GM19351 (cell line): Measurements from ENCODE around the gene LHX4.
A peak's percentile ranks its signal among the peaks of the same experiment; 100 is the strongest.

ENCODE experiments used
- ATAC-seq: cut with Tn5 transposase; IDR thresholded peaks from one replicate; pipeline ENCODE4 v1.9.1; 2021; ENCODE audit warnings: mild to moderate bottlenecking, moderate library complexity; ENCODE audit not compliant: unreplicated experiment

The LHX4 gene

DNA sequence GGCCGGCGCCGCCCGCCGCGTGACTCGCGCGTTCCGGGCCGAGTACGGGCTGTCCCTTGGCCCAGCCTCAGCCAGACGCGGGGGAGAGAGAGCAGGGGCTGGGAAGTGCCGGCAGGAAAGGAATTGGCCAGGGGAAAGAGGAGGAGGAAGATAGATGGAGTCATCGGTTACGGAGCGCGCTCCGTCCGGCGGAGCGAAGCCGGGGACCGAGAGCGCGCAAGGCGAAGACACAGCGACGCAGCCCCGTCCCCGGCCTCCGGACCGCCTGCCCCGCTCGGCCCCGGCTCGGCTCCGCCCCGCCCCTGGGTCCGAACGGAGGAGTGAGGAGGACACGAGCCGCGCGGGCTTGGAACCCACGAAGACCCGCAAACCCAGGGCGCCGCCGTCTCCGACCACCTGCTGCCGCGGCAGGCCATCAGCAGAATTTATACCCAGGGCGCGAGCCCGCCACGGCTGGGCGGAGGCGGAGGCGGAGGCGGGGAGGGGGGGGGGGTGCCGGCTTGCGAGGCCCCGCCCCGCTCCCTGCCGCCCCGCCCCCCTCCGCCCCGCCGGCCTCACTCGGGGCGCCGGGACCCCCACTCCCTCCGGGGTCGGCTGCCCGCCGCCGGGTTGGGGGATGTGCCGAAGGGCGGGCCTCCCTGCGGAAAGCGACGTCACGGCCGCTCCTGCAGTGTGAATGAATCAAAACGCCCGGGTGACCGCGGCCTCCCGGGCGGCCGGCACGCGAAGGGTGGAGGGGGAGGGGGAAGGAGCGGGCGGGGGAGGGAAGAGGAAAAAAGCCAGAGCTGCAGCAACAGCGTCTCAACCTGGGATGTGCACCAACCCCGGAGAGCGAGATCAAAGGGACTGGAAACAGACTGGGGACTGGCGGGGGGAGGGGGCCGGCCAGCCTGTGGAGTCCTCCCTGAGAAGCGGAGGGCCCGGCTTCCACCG is at the start of gene LHX4:
TSS of gene LHX4 (plus strand) at position 782 of the 933 bp plus-strand sequence. CDS start 266 bp downstream, outside the sequence.
- ATAC-seq, result peak; percentile 45

DNA sequence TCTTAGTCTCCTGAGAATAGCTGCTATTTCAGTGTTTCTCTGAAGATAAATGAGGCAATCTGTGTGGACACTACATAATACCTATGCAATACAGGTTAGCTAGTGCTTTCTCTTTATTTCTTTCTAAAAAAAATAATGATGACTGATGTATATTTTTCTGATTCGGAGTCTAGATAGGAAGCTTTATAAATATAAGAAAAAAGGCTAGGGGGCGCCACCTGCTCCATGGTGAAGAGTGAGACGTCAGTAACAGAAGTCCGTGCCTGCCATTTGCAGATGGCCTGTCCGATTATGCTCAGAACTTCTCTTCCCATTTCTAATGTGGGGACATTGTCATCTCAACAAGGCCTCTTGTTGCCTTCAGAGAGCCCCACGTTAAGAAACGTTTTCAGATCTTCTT is 49.0 kb upstream of the LHX4 start:
- ATAC-seq, result no peak

DNA sequence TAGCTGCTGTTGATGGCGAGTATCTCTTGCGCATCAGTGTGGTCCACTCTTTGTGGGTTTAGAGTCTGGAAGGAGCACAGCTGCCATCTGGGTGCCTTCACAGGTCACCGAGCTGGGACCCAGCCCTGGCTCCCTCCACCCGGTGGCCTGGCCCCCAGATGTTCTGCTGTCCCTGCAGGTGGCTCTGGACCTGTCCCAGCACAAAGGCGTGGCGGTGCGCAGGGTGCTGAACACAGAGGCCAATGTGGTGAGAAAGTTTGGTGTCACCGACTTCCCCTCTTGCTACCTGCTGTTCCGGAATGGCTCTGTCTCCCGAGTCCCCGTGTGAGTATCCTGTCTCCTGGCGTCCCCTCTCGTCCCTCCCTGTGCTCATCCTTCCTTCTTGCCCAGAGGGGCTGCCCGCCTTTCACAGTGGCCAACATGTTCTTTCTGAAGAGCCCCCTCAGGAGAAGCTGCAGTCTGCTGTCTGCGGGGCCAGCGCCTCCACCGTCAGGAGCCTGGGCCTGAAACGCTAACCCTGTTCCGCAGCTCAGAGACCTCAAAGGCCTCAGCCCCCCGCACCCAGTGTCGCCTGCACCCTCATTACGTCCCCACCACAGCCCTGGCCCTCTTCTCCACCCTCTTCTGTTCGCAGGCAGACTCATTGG is 47.9 kb upstream of the LHX4 start:
- ATAC-seq, result no peak

DNA sequence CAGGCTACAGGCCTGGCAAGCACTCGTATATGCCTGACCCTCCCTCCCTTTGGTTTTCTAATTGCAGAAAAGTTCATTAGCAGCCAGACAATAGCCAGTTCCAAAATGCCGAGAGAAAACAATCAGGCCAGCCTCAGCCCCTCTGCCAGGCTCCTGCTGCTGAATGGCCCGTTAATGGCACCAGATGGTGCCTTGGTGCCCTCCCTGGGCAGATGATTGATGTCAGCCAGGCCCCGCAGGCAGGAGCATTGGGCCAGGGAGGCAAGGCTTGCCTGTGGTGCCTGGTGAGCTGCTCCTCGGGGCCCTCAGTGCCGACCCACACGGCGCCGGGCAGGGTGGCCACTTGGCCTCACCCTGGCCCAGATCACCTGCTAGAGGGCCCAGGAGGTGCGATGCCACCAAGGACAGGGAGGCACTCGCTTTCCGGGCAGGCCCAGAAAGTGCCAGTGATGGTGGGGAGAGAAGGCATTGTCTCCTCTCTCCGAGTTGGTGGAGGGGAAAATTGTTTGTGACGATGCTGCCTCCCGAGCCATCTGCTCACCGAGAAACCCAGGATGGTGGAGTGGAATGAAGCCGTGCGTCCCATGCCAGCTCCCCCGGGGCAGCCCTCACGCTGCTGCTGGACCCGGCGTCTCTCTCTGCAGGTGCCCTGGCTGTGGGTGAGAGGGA is 47.3 kb upstream of the LHX4 start:
- ATAC-seq, result no peak

DNA sequence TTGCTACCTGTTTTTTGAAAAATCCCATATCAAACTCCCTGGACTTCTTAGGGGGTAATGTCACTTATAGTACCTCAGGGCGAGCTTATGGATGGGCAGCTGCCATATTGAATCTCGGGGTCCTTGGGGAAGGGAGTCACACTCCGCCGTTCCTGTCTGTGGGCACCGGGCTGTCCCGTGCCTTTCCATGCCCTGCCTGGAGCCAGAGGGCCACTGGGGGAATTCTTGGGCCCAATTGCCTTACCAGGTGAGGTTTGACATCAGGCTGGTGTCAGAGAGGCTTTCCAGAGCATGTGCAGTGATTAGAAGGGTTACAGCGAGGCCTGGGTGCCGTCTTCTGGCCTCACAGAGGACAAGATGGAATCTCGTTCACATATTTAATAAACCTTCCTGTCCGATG is 46.6 kb upstream of the LHX4 start:
- ATAC-seq, result no peak

DNA sequence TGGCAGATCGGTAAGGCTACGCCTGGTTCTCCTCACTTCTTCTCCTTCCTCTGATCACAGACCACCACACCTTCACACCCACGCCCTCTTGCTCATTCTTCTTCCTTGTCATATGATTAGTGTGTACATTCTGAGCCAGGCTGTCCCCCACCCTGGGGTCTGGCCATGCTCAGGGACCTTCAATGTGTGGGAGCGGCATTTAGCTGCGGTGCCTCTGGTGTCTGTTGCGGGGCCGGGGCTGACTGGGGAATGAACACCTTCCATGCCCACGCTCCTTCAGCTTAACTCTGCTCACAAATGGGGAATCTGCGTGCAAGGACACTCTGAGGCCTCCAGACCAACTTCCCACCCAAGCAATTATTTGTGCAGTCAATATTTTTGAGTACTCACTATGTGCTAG is 46.0 kb upstream of the LHX4 start:
- ATAC-seq, result no peak

DNA sequence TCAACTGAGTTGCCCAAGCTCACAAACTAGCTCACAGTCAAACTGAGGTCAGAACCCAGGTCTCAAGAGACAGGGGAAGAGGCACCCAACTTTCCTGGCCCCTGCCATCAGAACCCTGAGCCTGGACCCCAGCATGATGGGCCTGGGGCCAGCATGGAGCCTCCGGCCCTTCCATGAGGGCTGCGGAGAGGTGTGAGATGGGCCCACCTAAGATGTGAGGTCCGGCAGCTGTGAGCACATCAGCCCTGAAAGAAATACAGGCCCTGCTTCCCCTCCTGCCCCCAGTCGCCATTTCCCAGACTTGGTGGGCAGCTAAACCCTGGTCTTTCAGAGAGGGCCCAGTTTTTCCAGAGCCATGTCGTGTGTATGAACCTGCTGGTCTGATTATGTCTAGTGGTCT is 44.8 kb upstream of the LHX4 start:
- no peak for ATAC-seq

DNA sequence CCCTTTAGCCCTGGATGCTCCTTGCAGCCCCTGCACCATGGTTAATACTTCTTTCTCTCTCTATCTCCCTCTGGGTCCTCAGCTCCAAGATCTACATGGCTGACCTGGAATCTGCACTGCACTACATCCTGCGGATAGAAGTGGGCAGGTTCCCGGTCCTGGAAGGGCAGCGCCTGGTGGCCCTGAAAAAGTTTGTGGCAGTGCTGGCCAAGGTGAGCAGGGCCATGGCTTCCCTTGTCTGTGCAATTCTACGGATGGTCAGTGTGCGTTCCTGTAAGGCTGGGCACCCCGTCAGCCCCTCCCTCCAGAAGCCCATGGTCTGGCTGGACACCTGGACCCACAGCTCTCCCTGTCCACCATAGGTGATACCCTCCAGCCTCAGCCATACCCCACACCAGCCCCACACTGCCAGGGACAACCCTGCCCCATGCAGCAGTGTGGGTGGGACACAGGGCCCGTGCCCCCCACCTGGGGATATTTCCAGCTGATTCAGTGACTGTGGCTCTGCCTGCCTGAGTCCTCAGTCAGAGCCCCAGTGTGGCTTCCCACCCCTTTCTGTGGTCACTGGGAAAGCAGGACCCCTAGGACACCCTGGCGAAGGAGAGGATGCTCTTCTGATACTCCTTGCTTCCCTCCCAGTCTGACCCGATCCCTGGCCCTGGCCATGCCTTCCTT is 44.0 kb upstream of the LHX4 start:
- ATAC-seq, result no peak

DNA sequence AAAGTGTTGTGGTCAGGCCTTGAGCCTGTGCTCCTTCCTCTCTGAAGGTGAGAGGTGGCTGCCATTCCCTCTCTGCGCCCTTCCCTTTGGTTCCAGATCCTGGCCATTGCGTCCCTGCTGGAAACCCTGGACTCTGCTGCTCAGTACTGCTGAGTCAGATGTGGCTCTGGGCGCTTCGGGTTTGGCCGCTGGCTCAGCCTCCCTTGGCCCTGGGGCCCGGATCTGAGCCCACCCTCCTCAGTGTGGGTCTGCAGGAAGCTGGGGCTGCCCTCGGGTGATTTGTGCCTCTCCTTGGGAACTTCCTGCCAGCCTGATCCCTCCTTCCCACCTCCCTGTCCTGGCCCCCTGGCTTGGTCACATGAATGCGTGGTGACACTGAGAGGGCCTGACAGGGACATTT is 43.2 kb upstream of the LHX4 start:
- ATAC-seq, result no peak

DNA sequence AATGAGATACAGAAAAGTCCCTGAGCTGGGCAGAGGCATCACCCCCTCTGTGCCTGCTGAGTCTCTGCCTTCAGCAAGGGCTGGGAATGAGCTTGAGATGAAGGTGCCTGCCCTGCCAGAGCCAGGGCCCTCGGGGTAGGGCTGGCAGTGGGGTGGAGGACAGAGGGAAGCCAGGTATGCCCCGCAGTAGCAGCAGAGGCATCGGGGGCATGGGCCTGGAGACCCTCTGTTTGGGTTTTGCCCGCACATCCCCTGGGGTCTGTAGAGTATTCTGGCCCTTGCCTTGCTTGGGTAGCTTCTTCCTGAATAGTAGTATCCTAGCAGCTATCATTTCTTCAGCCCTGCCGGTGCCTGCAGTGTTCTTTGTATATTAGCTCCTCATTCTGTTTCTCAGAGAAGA is 42.4 kb upstream of the LHX4 start:
- ATAC-seq, result no peak

DNA sequence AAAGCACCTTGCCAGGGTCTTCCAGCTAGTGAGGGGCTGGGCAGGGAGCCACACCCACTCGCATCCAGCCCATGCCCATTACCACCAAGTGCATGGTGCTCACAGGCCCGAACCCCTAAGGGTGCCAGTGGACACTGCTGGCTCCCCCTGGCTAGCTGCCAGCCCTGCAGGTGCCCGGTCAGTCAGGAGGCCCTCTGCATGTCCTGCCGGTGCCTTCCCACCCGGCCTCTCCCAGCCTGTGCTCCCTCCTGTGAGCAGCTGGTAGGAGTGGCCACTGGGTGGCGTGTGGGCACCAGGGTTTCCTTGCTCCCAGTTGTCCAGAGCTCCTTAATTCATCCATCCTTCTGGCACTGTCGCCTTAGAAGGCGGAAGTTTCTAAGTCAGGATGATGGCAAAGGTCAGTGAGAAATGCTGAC is 42.0 kb upstream of the LHX4 start:
- no peak for ATAC-seq

DNA sequence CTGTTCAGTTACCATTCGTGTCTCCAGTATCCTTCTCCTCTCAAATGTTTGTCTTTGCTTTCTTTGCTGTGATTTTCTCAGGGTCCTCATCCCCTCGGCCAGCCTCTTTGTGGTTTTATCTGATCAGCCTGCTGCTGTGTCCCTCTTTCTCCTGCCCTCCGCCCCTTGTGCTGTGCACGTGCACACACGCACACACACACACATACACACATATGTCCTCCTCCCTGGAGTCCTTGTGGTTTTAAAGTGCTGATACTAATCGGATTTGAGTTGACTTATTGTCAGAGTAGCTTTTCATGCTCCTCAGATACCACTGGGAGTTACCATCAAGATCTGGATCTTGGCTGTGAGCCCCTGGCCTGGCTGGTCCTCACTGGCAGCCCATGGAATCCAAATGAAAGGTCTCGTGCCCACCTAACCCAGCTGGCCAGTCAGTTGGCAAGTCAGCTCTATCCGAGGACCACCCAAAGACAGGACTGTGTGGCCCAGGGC is 41.3 kb upstream of the LHX4 start:
- ATAC-seq, result no peak

DNA sequence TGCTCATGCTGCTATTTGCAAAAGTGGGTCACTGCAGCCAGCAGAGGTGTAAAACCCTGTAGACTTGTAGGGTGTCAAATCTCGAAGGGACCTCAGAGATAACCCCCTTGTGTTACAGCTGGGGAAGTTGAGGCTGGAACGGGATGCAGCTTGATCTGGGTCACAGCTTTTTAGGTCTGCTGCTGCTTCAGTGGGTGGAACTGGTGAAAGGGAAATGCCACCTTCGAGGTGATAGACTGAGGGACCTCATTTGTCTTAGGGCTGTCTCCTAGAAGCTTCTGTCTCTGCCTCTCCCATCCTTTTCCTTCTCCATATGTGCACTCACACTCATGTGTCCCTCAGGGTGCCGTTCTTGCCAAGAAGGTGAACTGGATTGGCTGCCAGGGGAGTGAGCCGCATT is 40.0 kb upstream of the LHX4 start:
- ATAC-seq, result no peak

DNA sequence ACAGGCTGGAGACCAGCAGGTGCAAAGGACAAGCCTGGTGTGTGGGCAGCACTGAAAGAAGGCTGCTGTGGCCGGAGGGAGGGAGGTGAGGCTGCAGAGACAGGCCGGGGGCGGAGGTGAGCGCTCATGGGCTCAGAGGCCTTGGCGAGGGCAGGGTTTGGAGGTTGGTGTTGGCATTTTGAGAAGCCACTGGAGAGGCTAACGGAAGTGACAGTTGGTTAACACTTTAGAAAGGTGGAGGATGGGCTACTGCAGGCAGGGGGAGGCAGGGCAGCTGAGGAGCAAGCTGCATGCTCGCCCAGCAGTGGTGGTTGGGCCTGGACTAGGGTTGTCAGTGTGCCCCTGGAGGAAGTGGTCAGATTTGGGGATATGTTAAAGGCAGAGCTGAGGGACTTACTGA is 37.9 kb upstream of the LHX4 start:
- no peak for ATAC-seq

DNA sequence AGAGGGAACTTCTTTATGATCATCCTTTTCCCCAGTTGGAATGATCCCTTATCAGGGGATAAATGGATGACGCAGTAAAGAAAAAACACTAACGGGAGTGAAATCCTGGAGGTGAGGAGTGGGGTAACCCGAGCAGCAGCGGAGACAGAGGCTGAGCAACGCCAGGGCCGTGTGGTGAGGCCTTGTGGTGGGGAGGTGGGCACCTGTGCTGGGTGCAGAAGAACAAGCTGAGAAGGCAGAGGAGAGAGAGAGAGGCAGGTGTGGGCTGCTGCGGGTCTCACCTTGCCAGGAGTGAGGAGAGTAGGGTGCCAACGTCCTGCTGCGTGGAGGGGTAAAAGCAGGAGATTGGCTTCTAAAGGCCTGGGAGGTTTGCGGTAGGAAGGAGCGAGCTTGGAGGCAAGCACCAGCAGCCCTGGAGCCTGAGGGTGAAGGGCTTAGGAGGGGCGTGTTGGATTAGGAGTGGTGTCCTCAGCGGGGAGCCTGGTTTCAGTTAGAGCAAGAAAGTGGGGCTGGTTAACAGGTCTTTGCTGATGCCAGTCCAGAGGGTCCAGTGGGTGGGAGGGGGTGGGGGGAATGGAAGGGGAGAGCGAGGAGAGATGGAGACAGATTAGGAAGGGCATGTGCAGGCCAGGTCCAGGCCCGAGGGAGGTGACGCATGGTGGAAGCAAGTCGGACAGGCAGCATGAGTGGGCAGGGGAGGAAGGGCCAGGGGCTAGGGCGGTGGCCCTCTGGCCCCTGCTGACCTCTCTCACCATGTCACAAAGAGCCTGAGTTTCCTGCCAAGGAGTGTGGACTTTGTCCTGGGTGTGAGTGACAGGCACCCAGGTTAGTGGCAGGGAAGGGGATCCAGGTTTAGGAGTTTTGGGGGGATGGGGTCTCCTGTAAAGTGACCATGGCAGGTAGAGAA is 36.7 kb upstream of the LHX4 start:
- no peak for ATAC-seq

DNA sequence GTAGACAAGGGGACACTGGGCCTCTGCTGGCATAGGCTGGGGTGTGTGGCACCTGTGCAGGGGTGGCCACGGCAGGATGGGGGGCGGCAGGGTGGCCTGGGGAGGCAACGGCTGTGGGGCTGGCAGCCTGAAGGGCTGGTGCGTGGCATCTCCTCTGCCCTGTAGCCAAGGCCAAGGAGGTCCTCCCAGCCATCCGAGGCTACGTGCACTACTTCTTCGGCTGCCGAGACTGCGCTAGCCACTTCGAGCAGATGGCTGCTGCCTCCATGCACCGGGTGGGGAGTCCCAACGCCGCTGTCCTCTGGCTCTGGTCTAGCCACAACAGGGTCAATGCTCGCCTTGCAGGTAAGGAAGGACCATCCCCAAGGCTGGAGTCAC is 36.0 kb upstream of the LHX4 start:
- ATAC-seq, result no peak

DNA sequence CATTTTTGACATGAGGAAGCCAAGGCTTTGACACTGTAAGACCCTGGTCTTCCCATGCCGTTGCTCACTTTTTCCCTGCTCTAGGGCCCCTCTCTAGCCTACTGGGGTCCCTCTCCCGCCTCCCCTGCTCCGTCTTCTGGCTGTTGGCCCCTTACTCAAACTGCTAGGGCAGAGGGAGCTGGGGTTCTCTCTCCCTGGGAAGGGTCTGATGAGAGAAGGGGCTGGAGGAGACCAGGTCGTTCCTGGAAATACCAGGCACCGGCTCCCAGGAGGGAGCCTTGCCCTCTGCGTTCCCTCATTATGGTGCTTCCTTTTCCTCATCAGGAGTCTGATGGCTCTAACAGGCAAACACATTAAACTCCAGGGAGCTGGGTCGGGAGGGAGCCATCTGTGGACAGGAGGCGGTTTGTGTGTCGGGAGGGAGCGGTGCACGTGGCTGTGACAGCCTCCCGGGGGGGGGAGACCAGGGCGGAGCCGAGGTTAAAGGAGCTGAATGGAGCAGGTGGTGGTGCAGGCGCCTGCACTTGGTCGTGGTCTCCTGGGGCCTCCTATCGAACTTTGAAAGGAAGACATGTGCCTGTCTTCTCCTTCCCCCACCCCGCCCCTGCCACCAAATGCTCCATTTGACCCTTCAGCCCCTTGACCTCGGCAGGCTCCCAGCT is 35.4 kb upstream of the LHX4 start:
- no peak for ATAC-seq

DNA sequence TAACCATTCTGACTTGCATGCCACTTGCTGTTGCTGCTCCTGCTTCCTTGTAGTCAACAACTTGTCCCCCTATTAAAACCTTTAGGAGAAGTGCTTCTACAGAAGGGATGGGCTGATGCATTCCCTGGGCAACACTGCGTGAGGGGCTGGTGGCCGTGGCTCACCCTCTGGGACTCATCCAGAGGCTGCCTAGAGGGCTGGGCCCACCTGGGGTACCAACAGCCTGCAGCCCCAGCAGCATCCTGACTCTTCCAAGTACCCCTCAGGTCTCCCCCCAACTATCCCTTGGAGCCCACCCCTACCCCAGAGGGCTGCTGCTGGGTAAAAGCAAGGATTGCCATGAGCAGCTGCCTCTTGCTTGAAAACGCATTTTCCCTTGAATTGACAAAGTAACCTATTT is 34.7 kb upstream of the LHX4 start:
- no peak for ATAC-seq

DNA sequence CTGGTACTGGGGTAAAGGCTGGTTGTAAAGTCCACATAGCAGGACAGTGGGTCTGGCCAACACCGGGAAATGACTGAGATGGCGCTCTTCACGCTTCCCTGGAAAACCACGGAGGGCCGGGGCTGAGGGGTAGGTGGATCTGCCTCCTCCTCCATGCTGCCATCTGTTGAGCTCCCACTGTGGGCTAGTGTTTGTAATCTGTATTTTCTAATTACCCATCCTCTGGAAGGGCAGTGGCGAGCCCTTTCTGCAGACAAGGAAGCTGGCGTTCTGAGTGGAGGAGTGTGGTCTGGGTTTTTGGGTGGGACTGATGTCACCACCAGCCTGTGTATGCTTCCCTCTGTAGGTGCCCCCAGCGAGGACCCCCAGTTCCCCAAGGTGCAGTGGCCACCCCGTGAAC is 34.1 kb upstream of the LHX4 start:
- no peak for ATAC-seq
